ENCODE measurements around the gene CADPS.

- TF ChIP-seq CTCF (IDR thresholded peaks at IDR 0.05): no peak
- TF ChIP-seq POLR2AphosphoS5 (IDR thresholded peaks at IDR 0.05): no peak
- TF ChIP-seq POLR2A (IDR thresholded peaks at IDR 0.05): no peak
- TF ChIP-seq EP300 (IDR thresholded peaks at IDR 0.05): no peak
Observed at GRCh38 chr3:62501289-62501668, 373.9 kb downstream of the CADPS start.
